Measurements from ENCODE around the gene ULK4. TPM values are rescaled to one million over a fixed set of nuclear protein-coding genes. Genes with fewer than 3 reads are reported as not detected.
"Not testable (repeated sequence)": the region's sequence is repeated elsewhere in the genome, so short reads cannot be mapped to it uniquely, and the experiment has no call there.

ULK4 gene
- total RNA-seq, 1 donor = 42.5 TPM

DNA sequence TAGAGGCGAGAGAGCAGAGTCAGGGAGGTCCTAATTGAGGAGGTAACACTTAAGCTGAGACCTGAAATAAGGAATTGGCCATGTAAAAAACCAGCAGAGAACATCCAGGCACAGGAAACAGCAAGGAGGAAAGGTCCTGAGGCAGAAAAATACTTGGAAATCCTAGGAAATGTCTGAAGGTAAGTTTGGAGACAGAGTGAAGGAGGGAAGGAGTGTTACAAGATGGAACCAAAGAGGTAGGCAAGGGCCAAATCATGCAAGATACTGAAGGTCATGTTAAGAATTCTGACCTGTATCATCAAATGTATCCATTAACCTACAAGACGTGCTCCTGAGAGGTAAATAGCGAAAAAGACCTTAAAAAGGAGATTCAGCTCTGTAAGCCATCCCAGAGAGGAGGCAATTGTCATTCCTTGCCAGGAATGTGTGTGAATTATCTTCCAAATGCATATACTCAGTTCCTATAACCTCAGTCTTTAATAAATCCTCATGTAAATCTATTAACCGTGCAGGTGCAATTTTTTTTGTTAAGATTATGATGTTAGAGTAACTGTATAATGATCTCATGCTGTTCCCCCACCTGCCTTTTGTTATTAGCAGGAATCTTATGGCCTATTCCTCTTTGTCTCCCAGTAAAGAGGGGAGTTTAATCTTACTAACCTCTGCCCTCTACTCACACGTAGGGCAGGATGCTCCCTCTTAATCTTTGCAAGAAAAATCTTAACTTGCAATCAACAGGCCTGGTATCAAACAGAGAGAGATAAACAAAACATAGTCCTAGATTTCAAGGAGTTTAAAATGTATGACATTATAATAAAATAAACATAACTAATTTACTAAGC is 166.9 kb downstream of the ULK4 start:
- no peaks in the 10 kb centered on the region for H3K27me3 ChIP-seq (ENCODE audit: insufficient read depth, low read length)
- H3K4me3 ChIP-seq (ENCODE audit: low read length) = no peak overlapping the region
- H3K4me1 ChIP-seq (ENCODE audit: insufficient read depth, low read length) = no peaks in the 10 kb centered on the region
- no peaks in the 10 kb centered on the region for H3K9me3 ChIP-seq (ENCODE audit: low read depth, low read length)

DNA sequence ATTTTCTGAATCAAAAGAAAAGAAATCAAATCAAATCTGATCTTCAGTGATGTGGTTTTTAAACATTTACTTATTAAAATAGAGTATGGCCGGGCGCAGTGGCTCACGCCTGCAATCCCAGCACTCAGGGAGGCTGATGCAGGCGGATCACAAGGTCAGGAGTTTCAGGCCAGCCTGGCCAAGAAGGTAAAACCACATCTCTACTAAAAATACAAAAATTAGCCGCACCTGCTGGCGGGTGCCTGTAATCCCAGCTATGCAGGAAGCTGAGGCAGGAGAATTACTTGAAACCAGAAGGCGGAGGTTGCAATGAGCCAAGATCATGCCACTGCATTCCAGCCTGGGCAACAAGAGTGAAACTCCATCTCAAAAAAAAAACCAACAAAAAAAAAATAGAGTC is 169.1 kb downstream of the ULK4 start:
- no peaks in the 10 kb centered on the region for H3K9me3 ChIP-seq (ENCODE audit: low read depth, low read length)
- H3K4me1 ChIP-seq (ENCODE audit: insufficient read depth, low read length) = no peaks in the 10 kb centered on the region
- H3K4me3 ChIP-seq (ENCODE audit: low read length) = no peak overlapping the region
- no peaks in the 10 kb centered on the region for H3K27me3 ChIP-seq (ENCODE audit: insufficient read depth, low read length)

DNA sequence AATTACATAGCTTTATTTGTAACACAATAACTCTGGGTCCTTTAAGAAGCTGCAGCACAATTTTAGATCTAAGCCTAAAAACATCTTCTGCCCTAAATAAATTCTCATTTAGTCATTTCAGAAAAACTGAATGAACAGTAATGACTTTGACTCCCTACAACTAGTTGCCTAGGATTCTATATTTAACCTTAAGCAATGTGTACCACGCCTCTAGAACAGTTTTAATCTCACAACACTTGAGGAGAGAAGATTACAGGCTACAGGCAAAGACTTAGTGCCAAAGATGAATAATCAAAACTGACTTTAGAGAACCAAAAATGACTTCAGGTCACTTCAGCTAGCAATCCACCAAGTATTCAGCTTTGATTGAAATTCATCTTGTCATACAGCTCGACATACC is 192.8 kb downstream of the ULK4 start:
- Histone ChIP-seq H3K27me3 (ENCODE audit: insufficient read depth, low read length) (no peaks in the 10 kb centered on the region), H3K4me1 (ENCODE audit: insufficient read depth, low read length) (no peaks in the 10 kb centered on the region), H3K4me3 (ENCODE audit: low read length) (no peak overlapping the region), H3K9me3 (ENCODE audit: low read depth, low read length) (no peaks in the 10 kb centered on the region)

- Histone ChIP-seq H3K9me3 (ENCODE audit: low read depth, low read length) (no peaks in the 10 kb centered on the region), H3K4me3 (ENCODE audit: low read length) (no peak overlapping the region), H3K27me3 (ENCODE audit: insufficient read depth, low read length) (no peaks in the 10 kb centered on the region), H3K4me1 (ENCODE audit: insufficient read depth, low read length) (no peaks in the 10 kb centered on the region)
These were observed 193.5 kb downstream of the ULK4 start for GRCh38 chr3:41768363-41768762.

DNA sequence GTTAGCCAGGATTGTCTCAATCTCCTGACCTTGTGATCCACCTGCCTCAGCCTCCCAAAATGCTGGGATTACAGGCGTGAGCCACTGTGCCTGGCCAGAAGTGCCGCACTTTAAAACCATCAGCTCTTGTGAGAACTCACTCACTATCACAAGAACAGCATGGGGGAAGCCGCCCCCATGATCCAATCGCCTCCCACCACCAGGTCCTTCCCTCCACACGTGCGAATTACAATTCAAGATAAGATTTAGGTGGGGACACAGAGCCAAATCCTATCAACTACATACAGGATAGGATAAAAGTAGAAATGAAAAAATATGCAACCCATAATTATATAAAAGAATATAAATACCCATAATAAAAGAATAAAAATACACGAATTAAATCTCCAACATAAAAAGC is 199.0 kb downstream of the ULK4 start:
- not testable (repeated sequence) for H3K4me1 ChIP-seq (ENCODE audit: insufficient read depth, low read length); H3K9me3 ChIP-seq (ENCODE audit: low read depth, low read length); H3K27me3 ChIP-seq (ENCODE audit: insufficient read depth, low read length); H3K4me3 ChIP-seq (ENCODE audit: low read length)

DNA sequence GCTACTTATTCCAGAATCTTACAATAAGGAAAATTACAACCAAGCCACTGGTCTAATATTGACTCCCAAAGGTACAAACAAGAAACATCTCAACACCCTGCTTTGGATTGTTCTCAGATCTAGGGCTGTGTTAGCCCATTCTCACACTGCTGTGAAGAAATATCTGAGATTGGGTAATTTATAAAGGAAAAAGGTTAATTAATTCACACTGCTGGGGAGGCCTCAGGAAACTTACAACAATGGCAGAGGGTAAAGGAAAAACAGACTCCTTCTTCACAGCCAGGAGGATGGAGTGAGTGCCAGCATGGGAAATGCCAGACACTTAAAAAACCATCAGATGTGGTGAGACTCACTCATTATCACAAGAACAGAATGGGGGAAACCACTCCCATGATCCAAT is 208.3 kb downstream of the ULK4 start:
- no peak overlapping the region for H3K4me3 ChIP-seq (ENCODE audit: low read length)
- H3K27me3 ChIP-seq (ENCODE audit: insufficient read depth, low read length) = no peaks in the 10 kb centered on the region
- H3K9me3 ChIP-seq (ENCODE audit: low read depth, low read length) = no peaks in the 10 kb centered on the region
- H3K4me1 ChIP-seq (ENCODE audit: insufficient read depth, low read length) = no peaks in the 10 kb centered on the region

DNA sequence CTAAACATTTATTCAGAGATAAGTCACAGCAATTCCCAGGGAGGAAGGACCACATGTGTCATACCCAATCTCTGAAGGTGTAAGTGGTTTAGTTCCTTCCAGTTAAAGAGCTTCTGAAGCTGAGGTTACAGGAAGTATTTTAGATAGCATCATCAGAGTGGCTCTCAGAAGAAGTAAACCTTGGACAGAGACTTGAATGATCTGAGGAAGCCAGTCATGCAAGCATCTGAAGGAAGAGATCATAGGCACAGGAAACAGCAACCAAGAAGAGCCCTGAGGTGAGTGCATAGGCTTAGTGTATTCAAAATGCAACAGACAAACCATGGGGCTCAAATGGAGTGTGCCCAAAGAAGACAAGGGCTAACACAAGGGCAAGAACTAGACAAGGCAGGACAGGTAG is 210.3 kb downstream of the ULK4 start:
- no peaks in the 10 kb centered on the region for H3K4me1 ChIP-seq (ENCODE audit: insufficient read depth, low read length)
- no peak overlapping the region for H3K4me3 ChIP-seq (ENCODE audit: low read length)
- H3K9me3 ChIP-seq (ENCODE audit: low read depth, low read length) = no peaks in the 10 kb centered on the region
- no peaks in the 10 kb centered on the region for H3K27me3 ChIP-seq (ENCODE audit: insufficient read depth, low read length)

GRCh38 chr3:41749988-41750387 is 211.9 kb downstream of the ULK4 start:
- no peaks in the 10 kb centered on the region for H3K9me3 ChIP-seq (ENCODE audit: low read depth, low read length)
- no peaks in the 10 kb centered on the region for H3K27me3 ChIP-seq (ENCODE audit: insufficient read depth, low read length)
- no peak overlapping the region for H3K4me3 ChIP-seq (ENCODE audit: low read length)
- H3K4me1 ChIP-seq (ENCODE audit: insufficient read depth, low read length) = no peaks in the 10 kb centered on the region

GRCh38 chr3:41746215-41746614 is 215.7 kb downstream of the ULK4 start:
- H3K4me1 ChIP-seq (ENCODE audit: insufficient read depth, low read length) = no peaks in the 10 kb centered on the region
- H3K4me3 ChIP-seq (ENCODE audit: low read length) = no peak overlapping the region
- H3K9me3 ChIP-seq (ENCODE audit: low read depth, low read length) = no peaks in the 10 kb centered on the region
- no peaks in the 10 kb centered on the region for H3K27me3 ChIP-seq (ENCODE audit: insufficient read depth, low read length)

- no peaks in the 10 kb centered on the region for H3K9me3 ChIP-seq (ENCODE audit: low read depth, low read length)
- no peaks in the 10 kb centered on the region for H3K27me3 ChIP-seq (ENCODE audit: insufficient read depth, low read length)
- H3K4me3 ChIP-seq (ENCODE audit: low read length) = no peak overlapping the region
- no peaks in the 10 kb centered on the region for H3K4me1 ChIP-seq (ENCODE audit: insufficient read depth, low read length)
These were observed 219.8 kb downstream of the ULK4 start for GRCh38 chr3:41742121-41742520.

DNA sequence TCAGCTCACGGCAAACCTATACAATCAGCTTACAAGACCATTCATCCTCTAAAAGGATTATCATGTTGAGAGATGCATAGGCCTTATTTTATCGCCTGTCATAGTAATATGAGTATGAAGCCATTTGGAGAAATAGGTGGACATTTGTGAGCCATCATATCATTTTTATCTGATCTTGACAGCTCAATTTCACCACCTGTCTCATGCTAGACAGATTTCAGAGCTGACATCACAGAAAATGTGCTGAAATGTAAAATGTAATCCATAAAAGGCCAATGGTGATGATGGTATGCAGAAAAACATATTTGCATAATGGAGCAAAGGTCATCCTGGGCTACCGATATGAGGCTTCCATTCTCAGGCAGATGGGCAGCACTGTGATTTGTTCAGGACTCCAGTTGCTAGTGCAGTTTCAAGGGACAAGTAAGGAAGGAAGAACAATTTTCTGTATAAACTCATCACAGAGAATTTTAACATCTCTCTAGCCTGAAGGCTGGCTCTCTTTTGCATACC is 221.5 kb downstream of the ULK4 start:
- H3K4me1 ChIP-seq (ENCODE audit: insufficient read depth, low read length) = no peaks in the 10 kb centered on the region
- H3K4me3 ChIP-seq (ENCODE audit: low read length) = no peak overlapping the region
- H3K27me3 ChIP-seq (ENCODE audit: insufficient read depth, low read length) = no peaks in the 10 kb centered on the region
- no peaks in the 10 kb centered on the region for H3K9me3 ChIP-seq (ENCODE audit: low read depth, low read length)

DNA sequence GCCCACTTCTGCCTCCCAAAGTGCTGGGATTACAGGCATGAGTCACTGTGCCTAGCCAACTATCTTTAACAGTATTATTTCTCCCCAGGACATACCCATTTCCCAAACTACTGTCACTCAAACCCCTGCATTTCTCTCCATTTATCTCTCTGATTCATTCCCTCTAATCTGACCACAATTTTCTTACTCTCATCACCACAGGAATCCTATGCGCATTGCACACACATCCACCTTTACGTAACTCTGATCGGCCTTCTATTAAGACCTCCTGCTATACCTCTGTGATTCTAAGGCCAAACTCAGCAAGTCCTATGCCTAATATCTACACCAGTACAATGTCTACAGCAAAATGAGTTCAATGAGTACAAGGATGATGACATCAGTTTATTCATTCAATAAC is 235.0 kb downstream of the ULK4 start:
- no peaks in the 10 kb centered on the region for H3K4me1 ChIP-seq (ENCODE audit: insufficient read depth, low read length)

GRCh38 chr3:41717641-41718040 is 244.3 kb downstream of the ULK4 start:
- Histone ChIP-seq H3K4me1 (ENCODE audit: insufficient read depth, low read length) (no peaks in the 10 kb centered on the region), H3K4me3 (ENCODE audit: low read length) (no peak overlapping the region), H3K9me3 (ENCODE audit: low read depth, low read length) (no peaks in the 10 kb centered on the region), H3K27me3 (ENCODE audit: insufficient read depth, low read length) (no peaks in the 10 kb centered on the region)

More for the DNA sequence above, 235.0 kb downstream of the ULK4 start:
- Histone ChIP-seq H3K4me3 (ENCODE audit: low read length) (no peak overlapping the region), H3K27me3 (ENCODE audit: insufficient read depth, low read length) (no peaks in the 10 kb centered on the region), H3K9me3 (ENCODE audit: low read depth, low read length) (no peaks in the 10 kb centered on the region)

DNA sequence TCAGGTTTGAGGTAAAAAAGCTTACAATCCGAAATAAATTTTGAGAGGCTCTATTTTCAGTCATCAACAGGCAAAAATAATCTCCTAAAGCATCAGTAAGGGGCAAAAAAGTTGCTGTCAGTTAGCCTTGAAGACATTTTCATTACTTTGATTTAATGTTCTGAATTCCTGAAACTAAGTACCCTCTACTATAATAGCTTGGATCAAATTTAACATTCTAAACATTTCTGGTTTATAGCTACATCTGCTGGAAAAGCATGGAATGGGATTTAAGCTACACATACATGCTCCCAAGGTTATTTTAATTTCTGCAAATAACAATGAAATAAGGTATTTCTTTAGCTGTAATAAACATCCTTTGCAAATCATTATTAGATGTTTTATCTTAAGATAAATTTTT is 245.4 kb downstream of the ULK4 start:
- no peaks in the 10 kb centered on the region for H3K27me3 ChIP-seq (ENCODE audit: insufficient read depth, low read length)
- H3K9me3 ChIP-seq (ENCODE audit: low read depth, low read length) = no peaks in the 10 kb centered on the region
- H3K4me3 ChIP-seq (ENCODE audit: low read length) = no peak overlapping the region
- no peaks in the 10 kb centered on the region for H3K4me1 ChIP-seq (ENCODE audit: insufficient read depth, low read length)

DNA sequence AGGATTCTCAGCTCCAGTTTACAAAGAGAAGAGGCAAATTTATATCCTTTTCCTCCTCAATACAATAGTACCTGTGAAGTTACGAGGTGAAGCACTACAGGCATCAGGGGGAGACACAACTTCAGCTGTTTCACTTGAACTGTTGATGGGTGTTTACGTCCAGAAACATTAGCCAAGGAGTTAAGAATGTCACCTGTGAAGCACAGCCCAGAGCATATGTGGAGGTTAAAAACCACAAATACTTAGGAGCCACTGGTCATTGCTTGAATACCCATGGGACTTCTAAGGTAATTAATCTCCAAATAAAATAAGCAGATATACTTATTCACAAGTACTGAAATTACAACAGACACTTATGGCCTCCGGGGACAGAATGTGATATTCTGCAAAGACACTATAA is 246.5 kb downstream of the ULK4 start:
- H3K27me3 ChIP-seq (ENCODE audit: insufficient read depth, low read length) = no peaks in the 10 kb centered on the region
- no peak overlapping the region for H3K4me3 ChIP-seq (ENCODE audit: low read length)
- no peaks in the 10 kb centered on the region for H3K4me1 ChIP-seq (ENCODE audit: insufficient read depth, low read length)
- no peaks in the 10 kb centered on the region for H3K9me3 ChIP-seq (ENCODE audit: low read depth, low read length)

GRCh38 chr3:41711651-41712050 is 250.3 kb downstream of the ULK4 start:
- Histone ChIP-seq H3K27me3 (ENCODE audit: insufficient read depth, low read length) (no peaks in the 10 kb centered on the region), H3K4me3 (ENCODE audit: low read length) (no peak overlapping the region), H3K9me3 (ENCODE audit: low read depth, low read length) (no peaks in the 10 kb centered on the region), H3K4me1 (ENCODE audit: insufficient read depth, low read length) (no peaks in the 10 kb centered on the region)

All from mononuclear cell (primary cell).